NB4 (cell line): ENCODE measurements around the gene WDR45B.

Source experiments
- DNase-seq: peaks from one replicate; pipeline ENCODE4 v3.0.0; 2010; ENCODE audit warnings: low read depth
- H3K4me3 ChIP-seq: one replicate; pipeline ENCODE4 v1.5.1; 2011; ENCODE audit warnings: mild to moderate bottlenecking, low read depth, low read length, moderate library complexity
- MYC ChIP-seq: IDR thresholded peaks from 2 replicates; pipeline ENCODE4 v1.6.1; 2011; ENCODE audit warnings: low read depth, low read length
- POLR2A ChIP-seq: IDR thresholded peaks from 2 replicates; pipeline ENCODE4 v1.6.1; 2011; ENCODE audit warnings: mild to moderate bottlenecking; ENCODE audit not compliant: insufficient read length; ENCODE audit errors: extremely low read depth
- TF ChIP-seq, protein P1 (sequence below): IDR thresholded peaks from one replicate; pipeline ENCODE4 v1.5.1; 2012; ENCODE audit warnings: low read depth, low read length
- TF ChIP-seq, protein P2 (sequence below): IDR thresholded peaks from 2 replicates; pipeline ENCODE4 v1.6.1; 2011; ENCODE audit warnings: low read depth, low read length

WDR45B gene

DNA sequence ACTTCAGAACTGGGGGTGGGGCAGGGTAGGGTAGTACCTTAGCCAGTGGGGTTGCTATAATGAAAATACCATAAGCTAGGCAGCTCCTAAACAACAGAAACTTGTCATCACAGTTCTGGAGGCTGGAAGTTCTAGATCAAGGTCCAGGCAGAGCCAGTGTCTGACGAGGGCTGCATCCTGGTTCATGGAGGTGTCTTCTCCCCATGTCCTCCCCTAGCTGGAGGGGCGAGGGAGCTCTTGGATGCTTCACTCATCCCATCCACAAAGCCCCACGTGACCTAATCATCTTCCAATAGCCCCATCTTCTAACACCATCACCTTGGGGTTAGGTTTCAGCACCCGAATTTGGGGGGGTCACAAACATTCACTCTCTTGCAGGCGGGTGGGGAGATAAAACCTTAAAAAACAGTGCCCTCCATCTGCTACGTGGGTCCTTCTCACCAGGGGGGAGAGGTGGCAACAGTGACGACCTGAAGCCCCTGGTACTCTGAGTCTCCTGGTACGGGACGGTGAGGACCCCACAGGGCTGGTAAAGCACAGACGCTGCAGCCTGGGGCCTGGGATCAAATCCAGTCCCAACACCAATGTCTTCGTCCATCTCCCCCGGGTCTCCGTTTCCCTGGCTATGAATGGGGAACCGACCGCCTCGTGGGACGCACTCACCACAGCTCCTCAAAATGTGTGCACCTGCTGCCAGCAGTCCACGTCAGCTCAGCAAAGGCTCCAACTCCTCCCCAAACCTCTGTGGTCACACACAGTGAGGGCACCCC is 27.4 kb upstream of the WDR45B start:
- TF ChIP-seq MYC: no peak
- DNase-seq: no peak
- no peak overlapping the region for H3K4me3 ChIP-seq

DNA sequence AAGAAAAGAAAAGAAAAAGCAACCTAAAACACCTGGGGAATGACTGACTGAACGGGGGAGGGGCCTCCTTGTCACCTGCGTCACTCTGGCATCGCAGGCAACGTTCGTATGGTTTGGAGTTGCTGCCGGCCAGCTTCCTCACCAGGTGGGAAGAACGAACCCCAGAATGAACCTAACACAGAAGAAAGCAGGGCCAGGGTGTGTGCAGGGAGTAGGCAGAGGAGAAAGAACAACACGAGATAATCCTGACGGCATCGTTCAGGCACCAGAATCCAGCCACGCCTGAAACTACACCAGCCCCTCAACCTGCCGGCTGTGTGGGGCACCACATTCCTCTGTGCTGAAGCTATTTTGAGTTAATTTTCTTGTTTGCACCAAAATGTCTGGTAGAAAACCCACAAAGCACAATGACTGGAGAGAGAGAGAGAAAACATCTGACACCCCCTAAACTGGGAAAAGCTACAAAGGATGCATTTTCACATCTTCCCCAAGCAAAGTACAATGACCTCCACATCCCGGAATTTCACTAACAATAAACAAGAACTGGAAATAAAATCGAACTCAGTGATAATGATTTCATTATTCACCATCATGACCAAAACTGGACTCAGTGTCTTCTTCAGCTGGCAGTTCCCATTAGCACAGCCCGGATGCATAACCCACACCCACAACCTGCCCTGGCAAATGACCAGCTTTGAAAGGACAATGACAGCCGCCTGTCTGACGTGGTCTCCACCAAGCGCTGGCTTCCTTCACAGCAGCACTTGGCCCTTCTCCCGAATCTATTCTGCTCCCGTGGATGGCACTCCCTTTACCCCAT is 26.6 kb upstream of the WDR45B start:
- TF ChIP-seq MYC (no peak), POLR2A (no peak)
- TF ChIP-seq, protein P1, sequence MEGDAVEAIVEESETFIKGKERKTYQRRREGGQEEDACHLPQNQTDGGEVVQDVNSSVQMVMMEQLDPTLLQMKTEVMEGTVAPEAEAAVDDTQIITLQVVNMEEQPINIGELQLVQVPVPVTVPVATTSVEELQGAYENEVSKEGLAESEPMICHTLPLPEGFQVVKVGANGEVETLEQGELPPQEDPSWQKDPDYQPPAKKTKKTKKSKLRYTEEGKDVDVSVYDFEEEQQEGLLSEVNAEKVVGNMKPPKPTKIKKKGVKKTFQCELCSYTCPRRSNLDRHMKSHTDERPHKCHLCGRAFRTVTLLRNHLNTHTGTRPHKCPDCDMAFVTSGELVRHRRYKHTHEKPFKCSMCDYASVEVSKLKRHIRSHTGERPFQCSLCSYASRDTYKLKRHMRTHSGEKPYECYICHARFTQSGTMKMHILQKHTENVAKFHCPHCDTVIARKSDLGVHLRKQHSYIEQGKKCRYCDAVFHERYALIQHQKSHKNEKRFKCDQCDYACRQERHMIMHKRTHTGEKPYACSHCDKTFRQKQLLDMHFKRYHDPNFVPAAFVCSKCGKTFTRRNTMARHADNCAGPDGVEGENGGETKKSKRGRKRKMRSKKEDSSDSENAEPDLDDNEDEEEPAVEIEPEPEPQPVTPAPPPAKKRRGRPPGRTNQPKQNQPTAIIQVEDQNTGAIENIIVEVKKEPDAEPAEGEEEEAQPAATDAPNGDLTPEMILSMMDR: no peak
- TF ChIP-seq, protein P2, sequence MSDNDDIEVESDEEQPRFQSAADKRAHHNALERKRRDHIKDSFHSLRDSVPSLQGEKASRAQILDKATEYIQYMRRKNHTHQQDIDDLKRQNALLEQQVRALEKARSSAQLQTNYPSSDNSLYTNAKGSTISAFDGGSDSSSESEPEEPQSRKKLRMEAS: no peak
- no peak overlapping the region for H3K4me3 ChIP-seq
- no peak for DNase-seq

DNA sequence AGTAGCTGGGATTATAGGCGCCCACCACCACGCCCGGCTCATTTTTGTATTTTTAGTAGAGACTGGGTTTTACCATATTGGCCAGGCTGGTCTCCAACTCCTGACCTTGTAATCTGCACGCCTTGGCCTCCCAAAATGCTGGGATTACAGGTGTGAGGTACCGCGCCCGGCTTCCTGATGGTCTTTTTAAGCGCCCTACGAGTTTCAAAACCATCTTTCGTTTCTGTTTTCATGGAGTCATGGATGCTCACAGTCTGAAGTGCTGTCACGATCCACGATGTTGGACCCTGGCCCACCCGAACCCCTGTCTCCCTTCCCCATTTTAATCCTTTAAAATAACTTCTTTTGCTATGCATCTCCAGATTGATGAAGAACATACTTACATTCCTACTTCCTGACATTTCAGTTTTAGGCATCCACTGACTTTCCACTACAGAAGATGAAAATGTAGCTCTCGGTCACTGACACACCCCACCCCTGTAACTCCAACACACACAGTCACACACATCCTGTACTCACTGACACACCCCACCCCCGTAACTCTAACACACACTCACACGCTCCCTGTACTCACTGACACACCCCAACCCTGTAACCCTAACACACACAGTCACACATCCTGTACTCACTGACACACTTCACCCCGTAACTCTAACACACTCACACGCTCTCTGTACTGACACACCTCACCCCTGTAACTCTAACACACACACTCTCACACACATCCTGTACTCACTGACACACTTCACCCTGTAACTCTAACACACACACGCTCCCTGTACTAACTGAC is 22.6 kb upstream of the WDR45B start:
- TF ChIP-seq MYC (no peak), POLR2A (no peak)
- TF ChIP-seq, protein P1: no peak
- TF ChIP-seq, protein P2: no peak
- no peak overlapping the region for H3K4me3 ChIP-seq
- no peak for DNase-seq

DNA sequence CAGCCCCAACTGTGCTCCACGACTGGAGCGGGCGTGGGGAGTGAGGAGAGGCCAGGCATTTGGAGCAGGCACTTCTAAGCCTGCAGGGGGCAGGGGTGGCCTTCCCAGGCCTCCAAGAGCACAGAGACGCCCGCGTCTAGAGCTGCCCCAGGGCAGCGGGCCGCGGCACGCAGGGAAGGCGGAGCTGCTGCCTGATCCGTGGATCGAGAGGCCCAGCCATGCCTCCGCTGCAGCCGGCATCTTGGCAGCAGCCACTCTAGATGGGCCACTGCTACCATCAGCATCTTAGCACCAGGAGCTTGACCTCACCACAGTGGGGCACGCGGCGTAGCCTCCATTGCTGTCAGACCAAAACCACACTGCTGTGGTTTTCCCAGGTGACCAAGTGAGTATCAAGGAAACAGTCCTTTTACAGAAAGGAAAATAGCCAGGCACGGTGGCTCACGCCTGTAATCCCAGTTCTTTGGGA is 20.4 kb upstream of the WDR45B start:
- no peak for TF ChIP-seq MYC
- no peak for TF ChIP-seq POLR2A
- TF ChIP-seq, protein P1: peak; percentile 54
- TF ChIP-seq, protein P2: no peak
- DNase-seq: peak; percentile 78
- peak overlapping the region; percentile 34 for H3K4me3 ChIP-seq

DNA sequence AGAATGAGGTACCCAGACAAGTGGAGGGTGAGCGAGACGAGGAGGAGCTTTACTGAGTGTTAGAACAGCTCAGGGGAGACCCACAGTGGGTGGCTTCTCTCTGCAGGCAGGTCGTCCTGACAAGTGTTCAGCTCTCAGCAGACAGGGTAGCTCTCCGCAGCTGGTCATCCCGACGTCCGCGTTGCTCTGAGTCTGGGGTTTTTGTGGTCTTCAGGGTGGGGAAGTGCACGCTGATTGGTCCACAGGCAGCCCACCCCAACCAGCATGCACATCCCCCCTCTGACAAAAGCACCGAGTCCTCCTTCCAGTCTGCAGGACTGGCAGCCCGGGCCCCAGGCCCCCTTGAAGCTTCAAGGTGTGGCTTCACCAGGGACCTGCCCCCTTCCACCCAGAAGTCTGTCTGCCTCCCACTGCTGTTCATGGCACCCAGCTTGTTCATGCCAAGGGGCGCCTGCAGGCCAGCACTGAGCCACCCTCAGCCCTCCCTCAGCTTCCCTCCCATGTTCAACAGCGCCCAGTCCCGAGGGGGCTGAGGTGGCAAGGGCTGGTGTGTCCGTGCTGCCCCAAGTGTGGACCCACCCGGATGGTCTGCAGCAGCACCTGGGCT is 19.9 kb upstream of the WDR45B start:
- DNase-seq: peak; percentile 36
- H3K4me3 ChIP-seq: no peak overlapping the region
- no peak for TF ChIP-seq MYC
- TF ChIP-seq, protein P1: no peak
- TF ChIP-seq, protein P2: no peak
- TF ChIP-seq POLR2A: no peak
